ENCODE results near the gene CSN3.

DNA sequence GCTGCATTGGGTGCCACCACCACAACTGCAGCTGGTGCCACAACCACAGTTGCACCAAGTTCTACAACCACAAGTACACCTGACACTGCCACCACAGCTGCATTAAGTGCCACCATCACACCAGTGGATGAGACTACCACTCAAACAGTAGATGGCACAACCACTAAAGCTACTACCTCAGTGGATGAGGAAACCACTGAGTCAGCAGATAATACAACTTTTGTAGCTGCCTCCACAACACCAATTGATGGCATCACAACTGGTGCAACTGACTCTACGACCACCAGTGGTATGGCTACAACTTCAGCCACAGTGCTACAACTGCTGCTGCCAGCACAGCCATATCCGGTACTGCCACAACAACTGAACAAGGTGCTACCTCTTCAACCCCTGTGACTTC, 57.2 kb downstream of the CSN3 start:
- TF ChIP-seq CTCF (IDR thresholded peaks at IDR 0.05; ENCODE audit: low read depth, low read length), result no peak
- no peak for TF ChIP-seq POLR2A (IDR thresholded peaks at IDR 0.05; ENCODE audit: extremely low read depth, insufficient read length)
- no peak for TF ChIP-seq MAX (IDR thresholded peaks at IDR 0.05; ENCODE audit: low read depth, low read length)
- TF ChIP-seq MYC (IDR thresholded peaks at IDR 0.05; ENCODE audit: low read depth, low read length), result no peak

All from NB4 (cell line).